Epithelial cell of proximal tubule (primary cell): ENCODE measurements around the gene XPO4. TPM values are rescaled to one million over a fixed set of nuclear protein-coding genes. Genes with fewer than 3 reads are reported as not detected.

ENCODE experiments used
- DNase-seq: peaks from one replicate; pipeline ENCODE4 v3.0.0-alpha.2; 2011; ENCODE audit warnings: low read depth
- H3K4me3 ChIP-seq: 2 replicates; pipeline ENCODE4 v1.5.1; 2011; ENCODE audit warnings: low read depth, mild to moderate bottlenecking, low read length
- total RNA-seq: library from RNA; depleted of rRNA; stranded (reverse); fragments of >200 nt; gene quantifications from 2 replicates; pipeline ENCODE4 v1.2.3, GENCODE V29; 2015
- TF ChIP-seq, protein P1 (sequence below): conservative IDR thresholded peaks from 2 replicates; pipeline ENCODE4 v1.5.1; 2012; ENCODE audit warnings: low read depth, mild to moderate bottlenecking, low read length

XPO4 gene
- total RNA-seq, 1 donor from 2014 or later, result 11.8 TPM

DNA sequence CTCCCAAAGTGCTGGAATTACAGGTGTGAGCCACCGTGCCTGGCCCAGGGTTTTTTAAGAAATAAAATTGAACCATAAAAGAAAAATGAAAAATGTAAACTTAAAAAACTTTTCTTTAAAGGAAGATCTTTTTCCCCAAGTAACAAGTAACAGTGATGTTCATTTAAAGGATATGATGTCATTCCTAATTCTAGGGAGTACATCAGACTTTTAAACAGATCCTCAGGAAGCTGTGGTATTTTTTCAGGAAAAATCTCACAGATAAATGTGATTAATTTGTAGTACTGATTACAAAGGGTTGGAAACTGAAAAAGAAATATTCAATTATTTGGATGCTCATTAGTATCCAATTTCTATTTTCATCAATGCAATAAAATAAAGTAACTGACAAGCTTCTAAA is 114.2 kb downstream of the XPO4 start:
- DNase-seq, result no peak
- TF ChIP-seq, protein P1, sequence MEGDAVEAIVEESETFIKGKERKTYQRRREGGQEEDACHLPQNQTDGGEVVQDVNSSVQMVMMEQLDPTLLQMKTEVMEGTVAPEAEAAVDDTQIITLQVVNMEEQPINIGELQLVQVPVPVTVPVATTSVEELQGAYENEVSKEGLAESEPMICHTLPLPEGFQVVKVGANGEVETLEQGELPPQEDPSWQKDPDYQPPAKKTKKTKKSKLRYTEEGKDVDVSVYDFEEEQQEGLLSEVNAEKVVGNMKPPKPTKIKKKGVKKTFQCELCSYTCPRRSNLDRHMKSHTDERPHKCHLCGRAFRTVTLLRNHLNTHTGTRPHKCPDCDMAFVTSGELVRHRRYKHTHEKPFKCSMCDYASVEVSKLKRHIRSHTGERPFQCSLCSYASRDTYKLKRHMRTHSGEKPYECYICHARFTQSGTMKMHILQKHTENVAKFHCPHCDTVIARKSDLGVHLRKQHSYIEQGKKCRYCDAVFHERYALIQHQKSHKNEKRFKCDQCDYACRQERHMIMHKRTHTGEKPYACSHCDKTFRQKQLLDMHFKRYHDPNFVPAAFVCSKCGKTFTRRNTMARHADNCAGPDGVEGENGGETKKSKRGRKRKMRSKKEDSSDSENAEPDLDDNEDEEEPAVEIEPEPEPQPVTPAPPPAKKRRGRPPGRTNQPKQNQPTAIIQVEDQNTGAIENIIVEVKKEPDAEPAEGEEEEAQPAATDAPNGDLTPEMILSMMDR, result no peak
- H3K4me3 ChIP-seq, result no peak overlapping the region

- TF ChIP-seq, protein P1, result no peak
- no peak for DNase-seq
- H3K4me3 ChIP-seq, result no peak overlapping the region
Observed at GRCh38 chr13:20787180-20787579, 115.4 kb downstream of the XPO4 start.

- TF ChIP-seq, protein P1, result no peak
- no peak for DNase-seq
- H3K4me3 ChIP-seq, result no peak overlapping the region
Observed at GRCh38 chr13:20782116-20782708, 120.3 kb downstream of the XPO4 start.

- H3K4me3 ChIP-seq, result no peak overlapping the region
- TF ChIP-seq, protein P1, result no peak
- no peak for DNase-seq
Observed at GRCh38 chr13:20780317-20780716, 122.2 kb downstream of the XPO4 start.

DNA sequence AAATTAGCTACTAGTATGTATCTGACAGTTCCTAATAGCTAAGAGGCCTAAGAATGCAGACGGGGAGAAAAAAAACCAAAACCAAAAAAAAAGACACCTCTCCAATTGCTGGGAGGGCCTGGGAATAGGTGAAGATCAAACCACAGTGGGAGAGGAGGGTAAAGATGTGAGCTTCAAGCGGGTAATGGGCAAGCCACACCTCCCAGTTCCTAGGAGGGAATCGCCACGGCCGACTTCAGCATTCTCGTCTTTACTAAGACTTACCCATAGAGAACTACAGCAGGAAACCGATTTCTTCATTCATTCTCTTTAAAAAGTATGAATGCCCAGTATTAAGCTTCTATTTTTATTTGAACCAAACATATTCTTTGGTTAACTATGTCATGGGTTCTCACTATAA is 123.1 kb downstream of the XPO4 start:
- TF ChIP-seq, protein P1, result no peak
- no peak for DNase-seq
- H3K4me3 ChIP-seq, result no peak overlapping the region

DNA sequence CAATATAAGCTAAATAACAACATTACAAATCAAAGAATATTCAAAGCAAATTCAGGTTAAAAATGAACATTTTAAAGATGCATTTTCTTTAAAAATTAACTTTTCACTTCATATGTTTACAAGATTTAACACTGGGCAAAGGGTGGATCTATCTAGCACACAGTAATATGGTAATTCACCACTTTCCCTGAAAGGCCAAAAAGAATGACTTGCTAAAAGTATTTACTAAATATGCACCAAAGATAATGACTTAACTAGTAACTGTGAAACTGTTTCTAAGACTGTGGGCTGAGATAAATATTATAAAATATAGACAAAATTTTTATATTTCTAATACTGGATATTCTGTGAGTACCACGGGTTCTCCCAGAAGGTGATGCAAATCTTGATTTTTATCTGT is 124.2 kb downstream of the XPO4 start:
- TF ChIP-seq, protein P1, result no peak
- H3K4me3 ChIP-seq, result no peak overlapping the region
- DNase-seq, result no peak

DNA sequence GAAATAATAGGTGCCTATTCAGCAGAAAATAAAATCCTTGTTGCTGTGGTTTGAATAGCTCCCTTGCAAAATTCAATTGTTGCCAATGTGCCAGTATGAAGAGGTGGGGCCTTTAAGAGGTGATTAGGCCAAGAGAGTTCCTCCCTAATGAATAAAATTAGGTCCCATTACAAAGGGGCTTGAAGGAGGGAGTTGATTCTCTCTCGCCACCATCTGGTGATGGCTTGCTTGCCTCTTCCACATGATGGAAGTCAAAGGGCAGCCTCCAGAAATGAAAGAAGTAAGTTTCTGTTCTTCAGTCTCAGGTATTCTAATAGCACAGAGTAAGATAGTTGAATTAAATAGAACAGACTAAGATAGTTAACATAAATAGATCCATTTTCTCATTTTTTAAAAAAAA is 125.8 kb downstream of the XPO4 start:
- TF ChIP-seq, protein P1, result no peak
- H3K4me3 ChIP-seq, result no peak overlapping the region
- no peak for DNase-seq
